DMS153 (cell line): ENCODE results near the gene AUTS2.

Source experiments
- DNase-seq: peaks from one replicate; lab custom pipeline; 2025; lab: John Stamatoyannopoulos, UW

Gene AUTS2

GRCh38 chr7:70663680-70664079 lies 1065.4 kb downstream of the AUTS2 start:
- no peak for DNase-seq

- DNase-seq, result no peak
Observed at GRCh38 chr7:70665997-70666396, 1067.7 kb downstream of the AUTS2 start.

- DNase-seq, result no peak
Observed at GRCh38 chr7:70667406-70667805, 1069.1 kb downstream of the AUTS2 start.

- no peak for DNase-seq
Observed at GRCh38 chr7:70668606-70669358, 1070.5 kb downstream of the AUTS2 start.

GRCh38 chr7:70669854-70670253 lies 1071.6 kb downstream of the AUTS2 start:
- no peak for DNase-seq

GRCh38 chr7:70670288-70670687 lies 1072.0 kb downstream of the AUTS2 start:
- no peak for DNase-seq

- no peak for DNase-seq
Observed at GRCh38 chr7:70673778-70674570, 1075.7 kb downstream of the AUTS2 start.

GRCh38 chr7:70674571-70675010 lies 1076.3 kb downstream of the AUTS2 start:
- DNase-seq, result no peak

GRCh38 chr7:70676243-70676642 lies 1078.0 kb downstream of the AUTS2 start:
- no peak for DNase-seq

- no peak for DNase-seq
Observed at GRCh38 chr7:70678621-70679251, 1080.5 kb downstream of the AUTS2 start.

GRCh38 chr7:70679661-70680060 lies 1081.4 kb downstream of the AUTS2 start:
- no peak for DNase-seq

GRCh38 chr7:70680306-70680705 lies 1082.0 kb downstream of the AUTS2 start:
- DNase-seq, result no peak

- no peak for DNase-seq
Observed at GRCh38 chr7:70680743-70681468, 1082.6 kb downstream of the AUTS2 start.

GRCh38 chr7:70681469-70682350 lies 1083.4 kb downstream of the AUTS2 start:
- no peak for DNase-seq

- DNase-seq, result no peak
Observed at GRCh38 chr7:70684173-70684572, 1085.9 kb downstream of the AUTS2 start.

GRCh38 chr7:70693321-70693685 lies 1095.0 kb downstream of the AUTS2 start:
- DNase-seq, result no peak

- peak; percentile 49 for DNase-seq
Observed at GRCh38 chr7:70693686-70694433, 1095.6 kb downstream of the AUTS2 start.

GRCh38 chr7:70694434-70694970 lies 1096.2 kb downstream of the AUTS2 start:
- no peak for DNase-seq

GRCh38 chr7:70694971-70695794 lies 1096.9 kb downstream of the AUTS2 start:
- no peak for DNase-seq

GRCh38 chr7:70695795-70696083 lies 1097.5 kb downstream of the AUTS2 start:
- no peak for DNase-seq
